NCI-H146 treated with DMSO at 0.1 percent for 48 hours (cell line): ENCODE results near the gene CDH2.
A peak's percentile ranks its signal among the peaks of the same experiment; 100 is the strongest.

ENCODE experiments used
- DNase-seq: peaks from one replicate; lab custom pipeline; 2025; ENCODE audit not compliant: unreplicated experiment; lab: John Stamatoyannopoulos, UW

The CDH2 gene

DNA sequence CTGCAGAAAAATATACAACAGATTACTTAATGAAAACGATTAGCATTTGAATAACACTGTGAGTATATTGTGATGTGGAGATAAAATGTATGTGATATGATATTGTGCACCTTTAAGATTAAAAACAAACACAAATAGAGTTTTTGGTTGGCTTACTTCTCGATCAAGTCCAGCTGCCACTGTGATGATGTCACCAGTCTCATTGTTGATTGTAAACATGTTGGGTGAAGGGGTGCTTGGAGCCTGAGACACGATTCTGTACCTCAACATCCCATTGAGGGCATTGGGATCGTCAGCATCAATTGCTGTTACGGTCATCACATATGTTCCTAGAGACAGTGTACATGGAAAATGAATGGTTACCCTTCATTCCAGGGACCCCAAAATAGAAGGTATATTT, 174.1 kb downstream of the CDH2 start:
- DNase-seq, result no peak

DNA sequence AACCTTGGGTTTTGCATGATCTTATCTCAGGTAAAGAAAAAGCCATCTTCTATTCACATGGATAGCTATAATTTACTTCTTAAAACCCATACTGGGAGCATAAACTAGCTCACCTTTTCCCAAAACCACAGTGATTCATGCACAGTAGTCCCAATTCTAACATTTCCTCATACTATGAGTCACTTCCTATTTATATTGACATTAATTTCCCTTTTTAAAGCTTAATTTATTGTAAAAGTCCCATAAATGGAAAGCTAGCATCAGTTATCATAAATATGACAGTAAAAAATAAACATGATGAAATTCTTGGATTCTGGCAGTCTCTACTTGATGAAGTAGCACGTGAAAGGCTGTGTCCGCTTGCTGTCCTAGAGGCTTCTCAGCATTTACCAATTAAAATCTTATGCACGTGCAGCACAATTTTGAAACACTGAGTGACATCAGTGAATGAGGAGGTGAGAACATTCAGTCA, 180.1 kb downstream of the CDH2 start:
- no peak for DNase-seq

DNA sequence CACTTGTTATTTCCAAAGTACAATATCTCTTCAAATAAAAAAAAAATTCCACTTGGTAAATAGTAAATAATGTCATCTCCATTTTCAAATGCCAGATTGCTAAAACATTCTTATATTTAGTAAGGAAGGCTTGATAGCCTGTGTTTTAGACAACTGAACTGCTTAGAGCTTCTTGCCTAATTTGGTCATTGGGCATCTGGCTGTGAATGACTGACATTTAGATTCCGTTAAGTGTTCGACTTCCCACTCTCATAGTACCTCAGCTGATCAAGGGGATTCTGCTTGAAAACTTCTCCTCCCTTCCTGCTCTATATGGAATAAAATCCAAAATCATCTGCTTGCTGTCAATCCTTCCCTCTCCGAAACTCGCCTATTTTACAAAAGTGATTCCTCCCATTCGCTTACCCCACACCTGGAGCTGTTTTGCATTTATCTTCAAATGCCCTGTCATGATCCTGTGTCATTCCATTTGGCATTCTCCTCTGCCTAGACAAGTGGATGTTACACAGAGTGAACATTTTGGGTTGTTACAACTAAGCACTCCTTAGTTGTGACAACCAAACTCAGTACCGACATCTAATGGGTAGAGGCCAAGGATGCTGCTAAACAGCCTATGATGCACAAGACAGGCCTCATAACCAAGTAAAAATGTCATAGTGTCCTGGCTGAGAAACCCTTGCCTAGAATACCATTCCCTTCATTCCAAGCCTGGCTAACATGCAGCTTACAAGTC, 181.0 kb downstream of the CDH2 start:
- DNase-seq, result no peak

DNA sequence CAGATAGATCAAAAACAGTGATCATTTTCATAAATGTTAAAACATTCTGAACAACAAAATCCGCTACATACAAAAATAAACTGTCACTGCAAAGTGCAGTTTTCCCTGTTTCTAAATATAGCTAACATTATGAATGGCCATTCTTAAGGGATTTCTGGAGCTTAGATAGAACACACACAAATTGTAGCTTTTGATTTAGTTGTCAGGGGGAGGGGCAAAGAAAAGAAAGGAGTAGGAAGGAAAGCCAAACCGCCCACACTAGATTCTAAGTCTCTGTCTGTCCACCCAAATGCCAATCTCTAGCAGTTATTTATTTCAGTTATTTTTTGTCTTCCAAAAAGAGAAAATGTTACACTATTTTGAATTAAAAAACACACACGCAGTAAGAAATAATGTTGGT, 182.4 kb downstream of the CDH2 start:
- no peak for DNase-seq

DNA sequence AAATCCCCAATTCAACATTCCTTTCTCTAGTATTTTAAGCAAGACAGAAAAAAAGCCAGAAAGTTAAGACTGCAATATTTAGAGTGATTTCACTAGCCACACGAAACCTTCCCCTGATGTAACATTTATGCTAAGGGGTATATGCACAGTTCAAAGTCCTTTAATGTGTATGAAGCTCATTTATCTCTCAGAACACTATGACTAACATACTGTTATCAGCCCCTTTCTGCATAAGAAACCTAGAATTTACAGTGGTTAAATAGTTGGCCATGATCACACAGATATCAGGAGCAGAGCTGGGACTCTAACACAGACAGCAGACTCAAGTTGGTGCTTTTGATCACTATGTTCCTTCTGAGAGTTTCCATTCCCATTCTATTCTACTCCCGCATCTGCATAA, 185.5 kb downstream of the CDH2 start:
- DNase-seq, result no peak

DNA sequence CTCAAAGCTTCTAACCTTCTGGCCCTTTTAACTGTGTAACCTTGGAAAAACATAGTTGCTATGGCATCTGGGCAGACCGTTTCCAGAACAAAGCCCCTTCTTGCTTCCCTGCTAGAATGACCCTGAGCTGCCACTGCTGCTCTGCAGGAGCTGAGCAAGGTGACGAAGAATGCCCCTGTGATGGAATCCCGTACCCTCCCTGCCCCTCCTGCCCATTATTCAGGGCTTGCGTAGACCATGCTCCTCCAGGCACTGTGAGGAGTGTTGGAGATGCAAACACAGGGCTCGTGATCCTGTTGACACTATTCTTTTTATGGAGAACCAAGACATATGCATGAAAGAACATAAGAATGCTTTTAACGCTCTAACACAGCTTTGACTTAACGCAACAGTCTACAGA, 191.1 kb downstream of the CDH2 start:
- no peak for DNase-seq

DNA sequence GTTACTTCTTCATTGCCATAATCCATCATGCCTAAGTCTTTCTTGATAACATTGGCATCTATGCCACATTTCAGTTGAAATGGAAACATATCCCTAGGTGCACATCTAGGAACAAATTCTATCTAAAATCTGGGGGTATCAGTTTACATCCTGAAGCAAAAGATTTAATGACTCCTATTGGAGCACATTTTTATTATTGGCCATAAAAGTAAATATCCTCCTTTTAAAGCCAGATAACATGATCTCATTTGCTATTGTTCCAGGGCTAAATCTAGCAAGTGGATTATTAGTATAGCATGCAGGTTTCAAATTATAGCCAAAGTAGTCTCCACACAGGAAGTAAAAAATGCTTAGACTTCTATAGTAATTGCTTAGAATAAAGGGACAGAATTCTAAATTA, 193.2 kb downstream of the CDH2 start:
- peak; percentile 53 for DNase-seq

DNA sequence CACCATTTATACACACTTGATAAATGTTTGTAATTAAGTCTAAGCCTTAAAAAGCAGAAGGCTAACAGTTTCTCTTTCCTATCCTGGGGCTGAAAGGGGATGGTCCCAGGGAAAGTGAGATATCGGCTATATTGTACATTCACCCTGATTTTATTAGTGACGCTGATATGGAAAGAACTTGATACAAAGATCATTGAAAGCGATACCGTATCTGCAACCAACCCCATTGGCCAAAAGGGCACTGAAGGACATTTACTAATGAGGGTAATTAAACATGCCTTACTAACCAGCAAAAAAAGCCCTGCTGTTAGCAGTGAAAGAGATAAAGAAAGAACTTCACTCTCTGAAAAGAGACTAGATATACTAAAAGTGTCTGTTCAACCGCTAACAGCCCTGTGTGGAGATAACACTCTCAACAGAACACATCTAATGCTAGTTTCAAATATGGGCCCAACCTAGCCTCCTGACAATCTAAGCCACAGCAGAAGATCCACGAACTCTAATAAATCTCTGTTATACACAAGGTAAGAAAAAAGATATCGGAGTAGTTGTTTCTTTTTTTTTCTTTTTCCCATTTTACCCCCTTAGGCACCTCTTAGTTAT, 200.0 kb downstream of the CDH2 start:
- DNase-seq, result no peak

DNA sequence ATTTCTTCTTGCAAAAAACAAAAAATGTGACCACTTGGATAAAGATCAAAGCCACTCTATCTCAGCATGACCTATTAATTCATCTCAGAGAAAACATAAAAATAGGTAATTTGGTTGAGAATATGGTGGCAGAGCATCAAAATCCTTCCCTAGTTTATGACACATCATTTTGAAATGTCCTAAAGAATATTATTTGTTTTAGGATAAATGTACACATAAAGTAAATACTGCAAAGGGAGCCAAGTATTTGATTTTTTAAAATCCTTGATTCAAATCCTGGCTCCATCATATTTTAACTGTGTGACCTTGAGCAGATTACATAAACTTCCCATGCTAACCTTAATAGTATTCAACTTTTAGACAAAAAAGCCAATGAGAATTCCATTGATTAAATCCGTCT, 206.6 kb downstream of the CDH2 start:
- DNase-seq, result no peak

DNA sequence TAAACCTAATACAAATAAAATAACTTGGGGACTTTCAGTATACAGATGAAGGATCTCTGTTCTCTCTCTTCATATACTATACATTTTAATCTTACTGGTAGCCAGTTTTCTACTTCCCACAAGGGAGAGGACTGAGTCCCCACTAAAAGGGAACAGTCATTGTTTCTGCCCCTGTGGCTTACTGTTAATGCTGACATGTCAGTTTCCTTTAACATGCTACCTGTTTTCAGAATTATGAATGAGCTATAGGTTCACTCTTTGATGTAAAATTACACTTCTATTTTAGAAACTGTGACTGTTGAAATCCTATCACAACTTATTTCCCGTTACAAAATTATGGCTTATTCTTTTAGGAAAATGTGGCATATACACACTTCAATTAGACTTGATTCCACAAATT, 207.7 kb downstream of the CDH2 start:
- DNase-seq, result no peak

DNA sequence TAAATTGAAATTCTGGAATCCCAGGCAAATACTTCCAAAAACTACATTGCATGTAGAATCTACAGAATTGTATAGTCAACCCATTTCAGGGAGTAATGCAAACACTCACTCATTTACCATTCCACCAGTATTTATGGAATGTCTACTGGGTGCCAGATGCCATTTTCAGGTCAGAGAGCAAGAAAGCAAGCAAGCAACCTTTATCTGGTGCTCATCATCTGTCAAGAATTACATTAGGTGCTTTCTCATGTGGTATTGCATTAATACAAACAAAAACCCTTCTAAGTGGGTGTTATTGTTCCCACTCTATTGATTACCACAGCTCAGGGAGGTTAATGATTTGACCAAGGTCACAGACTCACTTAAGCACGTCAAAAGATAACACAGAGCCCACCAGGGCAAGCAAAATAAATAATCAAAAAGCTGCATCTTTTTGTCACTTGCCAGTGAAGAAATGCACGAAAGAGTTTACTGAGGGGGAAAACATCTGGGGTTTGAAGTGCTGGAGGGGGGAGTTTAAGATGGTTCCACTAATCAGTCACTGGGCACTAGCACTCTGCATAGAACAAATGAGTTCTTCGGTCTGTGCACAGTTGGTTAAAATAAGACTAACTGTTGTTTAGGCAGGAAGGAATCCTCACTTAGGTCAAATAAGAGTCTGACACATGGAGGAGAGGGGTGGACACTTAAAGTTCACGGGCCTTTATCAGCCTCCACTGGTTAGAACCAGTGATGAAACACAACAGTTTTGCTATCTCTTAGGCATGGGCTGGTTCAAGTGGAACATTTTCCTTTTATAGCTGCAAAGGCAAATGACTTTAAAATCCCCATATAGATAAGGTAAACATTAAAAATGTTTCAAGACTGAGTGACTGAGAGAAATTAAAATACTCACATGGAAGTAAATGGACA, 208.8 kb downstream of the CDH2 start:
- DNase-seq, result no peak

DNA sequence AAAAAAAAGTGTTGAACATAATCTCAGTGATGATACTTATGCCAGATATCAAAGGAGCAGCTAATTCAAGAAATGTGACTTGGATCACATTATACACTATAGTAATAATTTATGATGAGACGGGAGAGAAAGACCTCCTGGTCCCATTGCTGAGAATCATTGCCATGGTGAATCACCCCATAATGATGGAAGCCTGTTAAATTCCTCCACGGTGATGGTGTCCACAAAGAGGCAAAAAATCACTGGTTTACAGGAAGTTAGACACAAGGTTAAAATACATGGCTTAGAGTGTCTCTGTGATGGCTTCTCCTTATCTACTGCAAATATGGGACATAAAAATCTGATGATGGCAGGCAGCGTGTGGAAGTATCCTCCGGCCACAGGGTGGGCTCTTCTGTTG, 210.0 kb downstream of the CDH2 start:
- DNase-seq, result no peak

DNA sequence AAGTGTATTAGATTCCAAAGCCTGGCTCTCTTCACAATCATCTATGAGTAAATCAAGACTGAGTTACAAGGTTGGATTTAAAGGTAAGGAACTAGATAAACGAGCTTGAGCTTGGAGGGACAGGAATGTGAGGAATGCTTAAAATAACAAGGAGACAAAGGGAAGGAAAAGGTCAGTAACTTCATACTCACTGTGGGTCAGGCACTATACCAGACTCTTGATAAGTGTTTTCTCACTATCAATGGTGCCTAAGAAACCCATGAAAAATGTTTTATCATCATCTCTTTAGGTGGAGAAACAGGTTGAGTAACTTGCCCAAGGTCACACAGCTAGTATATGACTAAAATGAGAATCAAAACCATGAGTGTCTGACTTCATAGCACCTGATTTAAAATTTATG, 212.1 kb downstream of the CDH2 start:
- no peak for DNase-seq

DNA sequence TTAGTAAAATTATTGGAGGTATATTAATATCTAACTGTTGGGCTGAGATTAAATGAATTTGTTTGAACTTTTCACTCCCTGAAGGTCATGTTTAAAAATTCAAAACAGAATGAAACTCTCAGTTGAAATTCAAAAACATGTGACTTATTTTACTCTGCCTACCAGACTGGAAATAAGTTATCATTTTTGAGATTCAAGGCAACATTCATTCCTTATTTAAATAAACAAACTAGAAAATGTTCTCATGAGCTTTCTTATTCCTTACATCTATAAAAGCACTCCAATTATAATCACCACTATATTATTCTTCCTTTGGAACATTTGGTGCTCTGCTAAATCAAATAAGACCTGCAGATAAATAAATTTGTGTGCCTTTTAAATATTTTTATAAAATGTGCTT, 217.8 kb downstream of the CDH2 start:
- DNase-seq, result no peak

DNA sequence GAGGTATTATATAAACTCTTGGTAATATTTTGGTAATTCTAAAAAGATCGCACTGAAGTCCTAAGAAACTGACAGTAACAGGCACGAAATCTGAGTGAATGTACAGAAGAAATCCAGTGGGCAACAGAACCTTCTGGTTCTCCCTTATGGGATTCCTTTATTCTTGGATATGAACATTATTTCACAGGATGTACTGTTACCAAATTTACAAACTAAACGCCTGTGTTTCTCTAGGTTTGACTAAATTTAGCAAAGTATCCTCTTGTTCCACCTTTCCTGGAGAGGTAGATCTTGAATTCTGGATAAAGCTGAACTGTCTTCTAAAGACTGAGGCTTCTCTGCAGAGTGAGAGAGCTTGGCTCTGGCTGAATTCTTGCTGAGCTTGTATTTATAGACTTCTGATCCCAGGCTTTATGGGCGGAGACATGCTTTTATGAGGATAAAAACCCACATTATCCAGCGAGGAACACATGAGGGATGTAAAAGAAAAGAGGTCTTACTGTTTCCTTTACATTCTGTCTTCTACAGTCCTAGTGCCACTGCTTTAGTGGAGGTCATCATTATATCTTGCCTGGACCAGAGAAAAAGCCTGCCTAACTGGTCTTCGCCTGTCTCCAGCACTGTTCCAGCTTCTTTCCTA, 220.8 kb downstream of the CDH2 start:
- DNase-seq, result no peak

DNA sequence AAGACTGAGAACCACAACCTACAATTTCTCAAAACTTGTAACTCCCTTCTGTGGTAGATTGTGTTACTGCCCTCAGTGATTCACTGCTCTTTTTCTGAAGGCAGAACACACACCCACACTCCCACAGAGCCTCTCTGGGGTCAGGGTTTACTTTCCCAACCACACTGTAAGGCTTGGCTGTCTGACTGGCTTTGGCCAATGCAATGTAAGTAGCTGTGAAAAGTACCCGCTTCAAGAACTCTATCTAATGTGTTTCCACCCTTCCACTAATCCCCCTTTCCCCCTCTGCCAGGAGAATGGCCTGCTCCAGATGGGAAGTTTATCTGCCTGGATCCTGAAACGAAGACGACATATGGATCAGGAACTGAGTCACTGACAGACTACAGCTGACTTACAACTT, 222.7 kb downstream of the CDH2 start:
- no peak for DNase-seq

DNA sequence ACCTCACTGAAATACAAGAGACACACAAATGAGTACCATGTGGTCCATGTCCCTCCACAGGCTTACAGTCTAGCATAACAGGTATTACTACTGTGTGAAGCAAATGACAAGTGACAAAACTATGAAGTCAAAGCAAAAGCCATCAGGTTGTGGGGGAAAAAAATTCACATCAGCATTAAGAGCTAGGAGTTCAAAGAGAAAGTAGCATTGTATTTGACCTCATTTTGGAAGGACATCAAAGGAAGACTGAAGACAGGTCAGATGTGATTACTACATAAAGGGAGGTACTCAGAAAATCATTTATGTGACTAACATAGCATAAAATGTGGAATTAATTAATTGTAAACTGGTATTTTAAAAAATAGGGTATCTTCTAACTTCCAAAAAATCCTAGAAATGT, 224.2 kb downstream of the CDH2 start:
- DNase-seq, result no peak

DNA sequence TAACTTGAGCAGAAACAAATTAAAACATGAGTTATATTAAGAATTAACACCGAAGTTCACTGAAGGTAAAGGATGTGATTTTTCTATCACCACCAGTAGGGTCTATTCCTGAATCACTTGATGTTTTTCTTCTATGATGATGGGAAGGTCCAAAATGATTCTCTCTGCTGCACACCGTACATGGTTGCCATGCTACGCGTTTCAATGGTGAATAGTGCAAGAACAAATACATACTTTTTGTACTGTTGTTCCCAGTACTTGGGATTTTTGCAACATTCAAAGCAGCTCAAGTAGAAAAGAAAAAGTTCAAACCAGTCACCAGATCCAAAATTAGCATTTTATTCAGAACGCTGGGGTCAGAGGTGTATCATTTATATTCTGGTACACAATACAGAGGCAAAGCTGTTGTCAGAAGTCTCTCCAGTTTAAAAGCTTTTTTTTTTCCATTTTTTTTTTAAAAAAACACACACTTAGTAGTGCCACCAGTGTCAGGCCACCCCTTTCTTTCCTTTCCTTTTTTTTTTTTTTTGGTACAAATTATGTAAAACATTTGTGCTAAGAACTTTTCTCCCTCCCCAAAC, 226.2 kb downstream of the CDH2 start:
- DNase-seq, result no peak

DNA sequence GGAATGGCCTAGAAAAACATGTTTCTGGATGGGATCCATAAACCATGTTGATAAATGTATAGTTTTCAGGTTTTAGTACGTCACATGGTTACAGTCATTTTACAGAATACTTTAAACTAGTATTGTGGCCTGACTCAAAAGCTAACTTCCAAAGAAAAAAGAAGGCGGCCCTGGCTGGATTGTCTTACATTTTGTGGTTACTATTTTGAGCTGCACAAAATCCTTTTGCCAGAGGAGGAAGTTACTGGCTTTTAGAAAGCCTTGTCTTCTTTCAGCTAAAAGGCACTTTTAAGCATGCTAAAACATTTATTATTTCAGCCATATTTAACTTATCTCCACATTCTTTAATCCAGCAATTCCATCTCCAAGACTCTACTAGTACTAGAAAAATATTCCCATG, 227.9 kb downstream of the CDH2 start:
- DNase-seq, result no peak

DNA sequence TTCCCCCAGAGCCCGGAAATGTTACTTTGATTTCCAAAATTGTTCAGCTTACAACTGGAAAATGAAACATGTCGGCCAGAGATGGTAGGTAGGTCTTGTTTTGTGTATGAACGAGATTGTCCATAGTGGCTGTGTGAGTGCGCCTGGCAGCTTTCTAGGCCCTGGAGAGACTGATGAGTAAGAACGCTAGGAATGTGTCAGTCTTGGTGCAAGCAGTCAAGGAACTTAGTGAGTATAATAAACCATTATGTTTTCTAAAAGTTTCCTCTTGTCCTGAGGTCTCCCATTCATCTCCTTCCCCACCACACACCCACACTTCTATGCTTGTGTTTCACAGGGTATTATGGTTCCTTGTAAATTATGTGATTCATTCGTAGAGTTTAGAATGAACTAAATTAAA, 234.2 kb downstream of the CDH2 start:
- no peak for DNase-seq

DNA sequence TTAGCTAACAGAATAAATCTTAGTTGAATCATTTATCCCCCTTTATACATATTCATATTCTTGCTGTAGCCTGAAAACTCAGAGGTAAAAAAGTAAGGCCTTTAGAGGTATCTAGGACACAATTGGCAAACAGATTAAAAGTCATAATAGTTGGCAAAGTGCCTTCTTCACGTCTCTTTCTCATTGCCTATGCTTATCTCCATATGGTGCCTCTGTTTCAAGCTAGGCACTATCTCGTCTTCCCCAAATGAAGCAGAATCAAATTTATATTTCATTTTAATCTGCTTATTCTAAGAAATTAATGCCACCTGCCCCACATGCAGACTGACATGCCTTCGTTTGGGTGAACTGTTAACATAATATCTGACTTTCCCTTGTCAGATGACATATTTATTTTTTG, 245.4 kb downstream of the CDH2 start:
- no peak for DNase-seq
